LNCAP (cell line): ENCODE results near the gene NUDT17.

Experiments
- CTCF ChIP-seq: fragments of 450-650 bp; IDR thresholded peaks from 2 replicates; pipeline ENCODE4 v1.5.1; 2017; ENCODE audit warnings: mild to moderate bottlenecking

Gene NUDT17

GRCh38 chr1:145823565-145824498 lies 21.6 kb upstream of the NUDT17 start, which contains the start of the genes POLR3C and RNF115:
Gene POLR3C, plus strand, starts transcription at chr1:145824200. Its CDS starts 1,577 bp downstream, at chr1:145825777.
Gene RNF115, minus strand, starts transcription at chr1:145824095. Its CDS starts 222 bp downstream, at chr1:145823873.
- no peak for TF ChIP-seq CTCF

- no peak for TF ChIP-seq CTCF
Measured at GRCh38 chr1:145824499-145824842, 21.0 kb upstream of the NUDT17 start.

GRCh38 chr1:145826030-145826429 lies 19.4 kb upstream of the NUDT17 start:
- no peak; the same call in 1 of the 2 replicates for TF ChIP-seq CTCF

GRCh38 chr1:145827966-145828365 lies 17.5 kb upstream of the NUDT17 start:
- no peak for TF ChIP-seq CTCF

- TF ChIP-seq CTCF = no peak
Measured at GRCh38 chr1:145828367-145829026, 16.9 kb upstream of the NUDT17 start.

GRCh38 chr1:145837656-145838055 lies 7.8 kb upstream of the NUDT17 start:
- no peak for TF ChIP-seq CTCF

GRCh38 chr1:145843031-145843430 lies 2.4 kb upstream of the NUDT17 start:
- TF ChIP-seq CTCF = no peak
